Parietal lobe (tissue), 1 donor: ENCODE results near the gene PDCD1LG2. TPM values are rescaled to one million over a fixed set of nuclear protein-coding genes. Genes with fewer than 3 reads are reported as not detected.

Source experiments
- total RNA-seq: library from RNA; depleted of rRNA; stranded (reverse); fragments of >200 nt; gene quantifications from one replicate; pipeline ENCODE4 v1.2.3, GENCODE V29; 2014

Gene PDCD1LG2
- total RNA-seq = 0.63 TPM

DNA sequence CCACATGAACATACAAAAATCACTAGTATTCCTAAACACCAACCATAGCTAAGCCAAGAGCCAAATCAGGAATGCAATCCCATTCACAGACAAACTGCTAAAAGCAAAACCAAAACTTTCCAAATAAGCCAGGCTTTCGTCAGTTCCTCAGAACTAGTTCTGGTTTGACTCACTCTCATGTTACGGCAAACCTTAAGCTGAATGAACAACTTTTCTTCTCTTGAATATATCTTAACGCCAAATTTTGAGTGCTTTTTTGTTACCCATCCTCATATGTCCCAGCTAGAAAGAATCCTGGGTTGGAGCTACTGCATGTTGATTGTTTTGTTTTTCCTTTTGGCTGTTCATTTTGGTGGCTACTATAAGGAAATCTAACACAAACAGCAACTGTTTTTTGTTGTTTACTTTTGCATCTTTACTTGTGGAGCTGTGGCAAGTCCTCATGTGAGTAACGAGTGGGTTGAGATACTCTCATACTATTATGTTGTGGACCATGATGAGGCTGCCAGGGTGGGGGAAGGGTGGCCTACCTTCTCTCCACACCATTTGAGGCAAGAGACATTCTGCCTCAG lies at the start of gene PDCD1LG2:
Gene PDCD1LG2, plus strand, starts transcription at position 172 of the 572 bp plus-strand sequence. CDS start 12,016 bp downstream, outside the sequence.

Other genes with a start within 250 kb of the PDCD1LG2 start
- not detected for gene RLN2, start 205.8 kb upstream of the PDCD1LG2 start, total RNA-seq
- gene RLN1, start 170.7 kb upstream of the PDCD1LG2 start, total RNA-seq = 1.3 TPM
- 16.0 TPM for gene PLGRKT, start 72.6 kb upstream of the PDCD1LG2 start, total RNA-seq
- 0.31 TPM for gene CD274, start 60.0 kb upstream of the PDCD1LG2 start, total RNA-seq
- 54.1 TPM for gene RIC1, start 118.6 kb downstream of the PDCD1LG2 start, total RNA-seq